H1 (cell line): Measurements from ENCODE around the gene SMTN. TPM values are rescaled to one million over a fixed set of nuclear protein-coding genes. Genes with fewer than 3 reads are reported as not detected.

Experiments
- CTCF ChIA-PET: fragments of 300-600 bp; sonication (Branson Sonifier 250); formaldehyde crosslinking; loops from one replicate; lab custom pipeline; 2021; ENCODE audit not compliant: partially characterized antibody; lab: Charles Lee
- POLR2A ChIA-PET: fragments of 300-600 bp; sonication (Branson Sonifier 250); formaldehyde crosslinking; loops from one replicate; lab custom pipeline; 2021; ENCODE audit warnings: inconsistent platforms; ENCODE audit not compliant: partially characterized antibody; lab: Charles Lee
- DNase-seq, 2 experiments: peaks; one replicate each; pipeline versions ENCODE4 v3.0.0 to v3.0.0-alpha.2; 2010 to 2022; ENCODE audit warnings: low spot score in 2 of 2, low read depth in 1 of 2, mixed read lengths in 1 of 2
- FAIRE-seq: peaks from 2 replicates; lab custom pipeline; 2011; peaks lifted over from hg19 to GRCh38; lab: Jason Lieb, UNC
- H2AFZ ChIP-seq: 2 replicates; pipeline ENCODE4 v1.8.1; 2012; ENCODE audit warnings: low read length, inconsistent platforms
- H2AK5ac ChIP-seq: 2 replicates; pipeline ENCODE4 v1.6.1; 2013; ENCODE audit warnings: low read depth, low read length
- H2BK120ac ChIP-seq: replicated peaks from 2 replicates; pipeline ENCODE3; 2013; ENCODE audit warnings: low read depth, low read length, inconsistent platforms
- H2BK12ac ChIP-seq: 2 replicates; pipeline ENCODE4 v1.6.1; 2013; ENCODE audit warnings: low read depth, low read length
- H2BK15ac ChIP-seq: 2 replicates; pipeline ENCODE4 v1.6.1; 2013; ENCODE audit warnings: low read length
- H2BK20ac ChIP-seq: 2 replicates; pipeline ENCODE4 v1.6.1; 2013; ENCODE audit warnings: low read length
- H2BK5ac ChIP-seq: 2 replicates; pipeline ENCODE4 v1.6.1; 2013; ENCODE audit warnings: low read depth, low read length
- H3K14ac ChIP-seq: 2 replicates; pipeline ENCODE4 v1.6.1; 2013; ENCODE audit warnings: inconsistent platforms; ENCODE audit not compliant: insufficient read length
- H3K18ac ChIP-seq: 2 replicates; pipeline ENCODE4 v1.6.1; 2013; ENCODE audit warnings: low read length; ENCODE audit errors: extremely low read depth
- H3K23ac ChIP-seq: 2 replicates; pipeline ENCODE4 v1.6.1; 2013; ENCODE audit warnings: inconsistent platforms; ENCODE audit not compliant: insufficient read length
- H3K23me2 ChIP-seq: 2 replicates; pipeline ENCODE4 v1.6.1; 2013; ENCODE audit warnings: low read depth, low read length
- H3K27ac ChIP-seq: 2 replicates; pipeline ENCODE4 v1.6.1; 2011; ENCODE audit warnings: low read depth, low read length, inconsistent platforms
- H3K27me3 ChIP-seq, 4 experiments: replicated peaks in 1 of 4; 1 replicate in 1 of 4; 2 replicates in 3 of 4; pipeline versions ENCODE4 v1.6.1 to v1.8.1; 2011 to 2013; ENCODE audit warnings: low read length in 3 of 4, mild to moderate bottlenecking in 3 of 4, inconsistent platforms in 2 of 4, mixed read lengths in 2 of 4, moderate library complexity in 1 of 4; ENCODE audit not compliant: control insufficient read depth in 3 of 4, insufficient read depth in 3 of 4; ENCODE audit errors: extremely low read depth in 1 of 4
- H3K36me3 ChIP-seq, 4 experiments: 2 replicates each; pipeline versions ENCODE4 v1.6.1 to v1.8.1; 2011 to 2013; ENCODE audit warnings: mild to moderate bottlenecking in 4 of 4, low read length in 3 of 4, moderate library complexity in 2 of 4, control low read depth in 1 of 4, inconsistent platforms in 1 of 4; ENCODE audit not compliant: insufficient read depth in 4 of 4, control insufficient read depth in 2 of 4
- H3K4ac ChIP-seq: replicated peaks from 2 replicates; pipeline ENCODE3; 2013; ENCODE audit warnings: low read length, low read depth, mixed read lengths, inconsistent platforms; ENCODE audit not compliant: insufficient read length
- H3K4me1 ChIP-seq, 4 experiments: replicated peaks in 1 of 4; 1 replicate in 1 of 4; 2 replicates in 3 of 4; pipeline versions ENCODE4 v1.6.1 to v1.8.1; 2011 to 2013; ENCODE audit warnings: low read length in 3 of 4, inconsistent platforms in 2 of 4, mixed read lengths in 1 of 4; ENCODE audit not compliant: insufficient read depth in 4 of 4, control insufficient read depth in 3 of 4
- H3K4me2 ChIP-seq, 2 experiments: 2 replicates each; pipeline versions ENCODE4 v1.6.1 to v1.8.1; 2011 to 2013; ENCODE audit warnings: low read depth in 2 of 2, low read length in 2 of 2, control low read depth in 1 of 2, inconsistent platforms in 1 of 2, mild to moderate bottlenecking in 1 of 2; ENCODE audit not compliant: insufficient read depth in 1 of 2
- H3K4me3 ChIP-seq, 4 experiments: fragments of 200-600, 300-600 bp in 1 of 4; sonication (generic), shearing (Covaris generic), sonication (Bioruptor Twin) in 1 of 4; 2 replicates each; pipeline versions ENCODE4 v1.5.1 to v1.8.1; 2011 to 2016; ENCODE audit warnings: low read length in 4 of 4, low read depth in 3 of 4, control low read depth in 2 of 4, inconsistent platforms in 2 of 4, mild to moderate bottlenecking in 2 of 4, mixed read lengths in 1 of 4, moderate library complexity in 1 of 4; ENCODE audit not compliant: insufficient read depth in 2 of 4; ENCODE audit errors: extremely low read depth in 1 of 4
- H3K56ac ChIP-seq: replicated peaks from 2 replicates; pipeline ENCODE3; 2013; ENCODE audit warnings: low read depth, mild to moderate bottlenecking, mixed read lengths, low read length, inconsistent platforms; ENCODE audit not compliant: insufficient read length
- H3K79me1 ChIP-seq: 2 replicates; pipeline ENCODE4 v1.6.1; 2013; ENCODE audit warnings: low read depth, low read length, control low read depth
- H3K79me2 ChIP-seq, 2 experiments: 2 replicates each; pipeline versions ENCODE4 v1.6.1 to v1.8.1; 2012 to 2013; ENCODE audit warnings: low read length in 2 of 2, mild to moderate bottlenecking in 2 of 2, inconsistent platforms in 1 of 2; ENCODE audit not compliant: insufficient read depth in 2 of 2, control insufficient read depth in 1 of 2
- H3K9ac ChIP-seq, 4 experiments: replicated peaks in 1 of 4; 1 replicate in 1 of 4; 2 replicates in 3 of 4; pipeline versions ENCODE4 v1.6.1 to v1.8.1; 2011 to 2013; ENCODE audit warnings: low read depth in 3 of 4, low read length in 3 of 4, control low read depth in 2 of 4, mild to moderate bottlenecking in 2 of 4, moderate library complexity in 2 of 4, inconsistent platforms in 1 of 4; ENCODE audit errors: extremely low read depth in 1 of 4
- H3K9me3 ChIP-seq, 2 experiments: 2 replicates each; pipeline versions ENCODE4 v1.6.1 to v1.8.1; 2012 to 2013; ENCODE audit warnings: mild to moderate bottlenecking in 2 of 2, moderate library complexity in 2 of 2, control low read depth in 1 of 2, inconsistent platforms in 1 of 2, low read depth in 1 of 2, low read length in 1 of 2, mixed read lengths in 1 of 2; ENCODE audit not compliant: insufficient read depth in 2 of 2
- H4K20me1 ChIP-seq, 2 experiments: replicated peaks in 1 of 2; 2 replicates each; pipeline versions ENCODE3 to v1.8.1; 2011 to 2013; ENCODE audit warnings: inconsistent platforms in 2 of 2, low read length in 2 of 2, mild to moderate bottlenecking in 1 of 2; ENCODE audit not compliant: insufficient read depth in 2 of 2, control insufficient read depth in 1 of 2
- H4K5ac ChIP-seq: 2 replicates; pipeline ENCODE4 v1.6.1; 2013; ENCODE audit warnings: low read length, low read depth, mixed read lengths, inconsistent platforms; ENCODE audit not compliant: insufficient read length
- H4K8ac ChIP-seq: 2 replicates; pipeline ENCODE4 v1.8.0; 2013; ENCODE audit warnings: mild to moderate bottlenecking, moderate library complexity, low read length, inconsistent platforms; ENCODE audit not compliant: insufficient read depth; ENCODE audit errors: extremely low read depth
- H4K91ac ChIP-seq: replicated peaks from 2 replicates; pipeline ENCODE3; 2013; ENCODE audit warnings: low read length, mixed read lengths, inconsistent platforms; ENCODE audit not compliant: insufficient read length
- BCL11A ChIP-seq, 2 experiments: IDR thresholded peaks; one replicate each; pipeline ENCODE4 v1.6.1; 2011; ENCODE audit warnings: low read depth in 2 of 2, low read length in 2 of 2, mild to moderate bottlenecking in 2 of 2
- CHD1 ChIP-seq: IDR thresholded peaks from 2 replicates; pipeline ENCODE4 v1.6.1; 2012; ENCODE audit warnings: low read depth, low read length, improper control_type of control experiment
- CREB1 ChIP-seq: IDR thresholded peaks from 2 replicates; pipeline ENCODE4 v1.6.1; 2012; ENCODE audit warnings: inconsistent platforms
- EGR1 ChIP-seq: IDR thresholded peaks from 2 replicates; pipeline ENCODE4 v1.6.1; 2011; ENCODE audit warnings: low read depth, low read length, borderline replicate concordance
- FOSL1 ChIP-seq: IDR thresholded peaks from 2 replicates; pipeline ENCODE4 v1.6.1; 2011; ENCODE audit warnings: mild to moderate bottlenecking, low read depth, low read length, moderate library complexity; ENCODE audit not compliant: insufficient read depth
- JUND ChIP-seq: IDR thresholded peaks from 2 replicates; pipeline ENCODE4 v1.6.1; 2011; ENCODE audit warnings: mild to moderate bottlenecking, improper control_type of control experiment, low read length
- KDM5A ChIP-seq: fragments of 200-600 bp; IDR thresholded peaks from 2 replicates; pipeline ENCODE4 v1.7.1; 2012; ENCODE audit warnings: mild to moderate bottlenecking, low read length, inconsistent platforms, mixed read lengths
- MAFK ChIP-seq: IDR thresholded peaks from 2 replicates; pipeline ENCODE4 v1.6.1; 2012; ENCODE audit warnings: low read depth, mild to moderate bottlenecking, improper control_type of control experiment, low read length
- PHF8 ChIP-seq: fragments of 200-600 bp; sonication (generic); conservative IDR thresholded peaks from 2 replicates; pipeline ENCODE4 v1.7.1; 2012; ENCODE audit warnings: low read depth, mild to moderate bottlenecking, inconsistent platforms, low read length, moderate library complexity
- RAD21 ChIP-seq, 2 experiments: IDR thresholded peaks in 1 of 2; conservative IDR thresholded peaks in 1 of 2; 2 replicates each; pipeline ENCODE4 v1.6.1; 2011; ENCODE audit warnings: low read depth in 2 of 2, low read length in 2 of 2, improper control_type of control experiment in 1 of 2, inconsistent platforms in 1 of 2, mild to moderate bottlenecking in 1 of 2, moderate library complexity in 1 of 2
- SAP30 ChIP-seq: fragments of 300-600 bp; sonication (generic); IDR thresholded peaks from 2 replicates; pipeline ENCODE4 v1.7.1; 2012; ENCODE audit warnings: low read length, moderate library complexity, mild to moderate bottlenecking, inconsistent platforms; ENCODE audit not compliant: insufficient read depth, insufficient replicate concordance
- SIN3A ChIP-seq, 2 experiments: IDR thresholded peaks in 1 of 2; conservative IDR thresholded peaks in 1 of 2; 2 replicates each; pipeline ENCODE4 v1.6.1; 2011 to 2012; ENCODE audit warnings: low read length in 2 of 2, improper control_type of control experiment in 1 of 2, low read depth in 1 of 2, mild to moderate bottlenecking in 1 of 2
- SP2 ChIP-seq: IDR thresholded peaks from 2 replicates; pipeline ENCODE4 v1.6.1; 2012; ENCODE audit warnings: mild to moderate bottlenecking, low read length, inconsistent platforms
- SP4 ChIP-seq: IDR thresholded peaks from 2 replicates; pipeline ENCODE4 v1.6.1; 2012; ENCODE audit warnings: low read length, inconsistent platforms
- YY1 ChIP-seq: IDR thresholded peaks from 2 replicates; pipeline ENCODE4 v1.6.1; 2011; ENCODE audit warnings: low read depth, mild to moderate bottlenecking, low read length
- WGBS, 2 experiments: shearing (Covaris generic) in 1 of 2; methylation state at CpG; one replicate each; pipeline versions ENCODE4 v1.1.6 to v1.1.7; 2013 to 2015; ENCODE audit warnings: low lambda C conversion rate in 2 of 2, mixed read lengths in 2 of 2, inconsistent platforms in 1 of 2, low coverage in 1 of 2, missing lambda C conversion rate in 1 of 2; ENCODE audit not compliant: insufficient replicate concordance in 2 of 2, insufficient coverage in 1 of 2, insufficient read length in 1 of 2; ENCODE audit errors: extremely low coverage in 1 of 2, missing lambda C conversion rate in 1 of 2; 5-methylcytosine and 5-hydroxymethylcytosine counted together
- polyA plus RNA-seq, 7 experiments: library from polyadenylated mRNA; depleted of rRNA in 3 of 7; stranded (reverse) in 5 of 7; unstranded in 2 of 7; fragments of >200 nt in 5 of 7; fragments of 200-250 nt in 2 of 7; gene quantifications; 1 replicate in 5 of 7; 2 replicates in 1 of 7; 4 replicates in 1 of 7; pipeline versions ENCODE4 v1.2.1 to v1.2.3, GENCODE V29; 2011 to 2013; ENCODE audit warnings: missing spikeins in 2 of 7, mixed read lengths in 2 of 7
- total RNA-seq: library from RNA; stranded (reverse); fragmentation: NEBNext Ultra II Directional; extraction: Animal tissue kit (Norgen Biotek cat#: 25700); gene quantifications from 2 replicates; pipeline ENCODE4 v1.2.1, GENCODE V29; 2021

SMTN gene
- total and polyA plus RNA-seq, 2 of the 8 experiments (the other 6 are each of a cell fraction or from before 2014, with no cell fraction given): 12.3 to 20.8 TPM

- no peaks in the 10 kb centered on the region for H3K23me2 ChIP-seq
- ChIA-PET CTCF (interaction anchor here (0.8 to 11.9 kb wide), 6 partner anchors 11 to 140 kb away, joined by 3 to 124 read pairs (median 6); partner anchors contain the start of genes PIK3IP1, PLA2G3 and SELENOM), POLR2A (no interaction called here)
- H3K4ac ChIP-seq: no peak overlapping the region
- no peak overlapping the region for H4K5ac ChIP-seq
- peaks cover 0 to 8% (median under 1%) of the 10 kb centered on the region in 4 experiments; a peak in 3 of 7 replicates for H3K27me3 ChIP-seq
- no peak overlapping the region for H3K4me3 ChIP-seq
- no peaks in the 10 kb centered on the region; a peak in 1 of 7 replicates for H3K4me1 ChIP-seq
- no peak for TF ChIP-seq BCL11A (IDR thresholded peaks at IDR 0.05; ENCODE audit: low read depth in 2 of 2, low read length in 2 of 2)
- TF ChIP-seq SP4: no peak
- no peak for TF ChIP-seq SAP30
- no peak for TF ChIP-seq JUND
- TF ChIP-seq RAD21 (IDR thresholded peaks at IDR 0.05 in 1 of 2, conservative IDR thresholded peaks at IDR 0.05 in 1 of 2; ENCODE audit: low read depth in 2 of 2, low read length in 2 of 2): no peak
- no peak for TF ChIP-seq YY1
- TF ChIP-seq PHF8: no peak
- TF ChIP-seq CREB1: no peak
- TF ChIP-seq FOSL1: no peak
- TF ChIP-seq KDM5A: no peak
- TF ChIP-seq CHD1: no peak
- no peak for TF ChIP-seq EGR1
- no peak for TF ChIP-seq SIN3A (conservative IDR thresholded peaks at IDR 0.05 in 1 of 2, IDR thresholded peaks at IDR 0.05 in 1 of 2; ENCODE audit: low read depth in 1 of 2, low read length in 2 of 2)
- TF ChIP-seq MAFK: no peak
- no peak for TF ChIP-seq SP2
- H2AFZ ChIP-seq: no peak overlapping the region
- no peak overlapping the region for H2BK5ac ChIP-seq
- no peak overlapping the region for H2BK20ac ChIP-seq
- no peak overlapping the region for H3K27ac ChIP-seq
- H3K4me2 ChIP-seq: no peak overlapping the region
- no peaks in the 10 kb centered on the region for H3K79me1 ChIP-seq
- no peak overlapping the region for H3K14ac ChIP-seq
- H4K91ac ChIP-seq: no peak overlapping the region
- DNase-seq (no peak), FAIRE-seq (no peak)
- WGBS, 2 experiments: 98% methylated on average over 2 of the region's 2 CpGs; no CpG with 5 or more reads in 1 of the 2 experiments
- H3K23ac ChIP-seq: no peak overlapping the region
- no peak overlapping the region for H3K18ac ChIP-seq
- 0 out of 4 replicates have a peak, but pooled peaks cover 0 to 5% of the 10 kb centered on the region in 2 experiments for H3K9me3 ChIP-seq
- no peak overlapping the region for H3K9ac ChIP-seq
- H2BK120ac ChIP-seq: no peak overlapping the region
- no peaks in the 10 kb centered on the region for H3K79me2 ChIP-seq
- H4K20me1 ChIP-seq: no peaks in the 10 kb centered on the region
- no peak overlapping the region for H2AK5ac ChIP-seq
- no peak overlapping the region for H2BK12ac ChIP-seq
- no peak overlapping the region for H2BK15ac ChIP-seq
- H4K8ac ChIP-seq: no peak overlapping the region
- H3K56ac ChIP-seq: no peak overlapping the region
- no peaks in the 10 kb centered on the region for H3K36me3 ChIP-seq
These were observed 70.8 kb downstream of the SMTN start for GRCh38 chr22:31151872-31152271.
